Measurements from ENCODE around the gene EPHA7.

Gene EPHA7

GRCh38 chr6:93323630-93324029 is 95.7 kb downstream of the EPHA7 start:
- TF ChIP-seq MAX (IDR thresholded peaks at IDR 0.05; ENCODE audit: low read depth, low read length) (no peak), CTCF (IDR thresholded peaks at IDR 0.05; ENCODE audit: low read depth, low read length) (no peak), MYC (IDR thresholded peaks at IDR 0.05; ENCODE audit: low read depth, low read length) (no peak), POLR2A (IDR thresholded peaks at IDR 0.05; ENCODE audit: extremely low read depth, insufficient read length) (no peak)
- DNase-seq (ENCODE audit: low read depth): no peak
- H3K4me3 ChIP-seq (ENCODE audit: low read depth, low read length): no peak overlapping the region

GRCh38 chr6:93322651-93323050 is 96.7 kb downstream of the EPHA7 start:
- DNase-seq (ENCODE audit: low read depth): no peak
- H3K4me3 ChIP-seq (ENCODE audit: low read depth, low read length): no peak overlapping the region
- TF ChIP-seq POLR2A (IDR thresholded peaks at IDR 0.05; ENCODE audit: extremely low read depth, insufficient read length): no peak
- no peak for TF ChIP-seq MYC (IDR thresholded peaks at IDR 0.05; ENCODE audit: low read depth, low read length)
- TF ChIP-seq CTCF (IDR thresholded peaks at IDR 0.05; ENCODE audit: low read depth, low read length): no peak
- TF ChIP-seq MAX (IDR thresholded peaks at IDR 0.05; ENCODE audit: low read depth, low read length): no peak

- no peak for DNase-seq (ENCODE audit: low read depth)
- TF ChIP-seq MYC (IDR thresholded peaks at IDR 0.05; ENCODE audit: low read depth, low read length) (no peak), CTCF (IDR thresholded peaks at IDR 0.05; ENCODE audit: low read depth, low read length) (no peak), MAX (IDR thresholded peaks at IDR 0.05; ENCODE audit: low read depth, low read length) (no peak), POLR2A (IDR thresholded peaks at IDR 0.05; ENCODE audit: extremely low read depth, insufficient read length) (no peak)
- H3K4me3 ChIP-seq (ENCODE audit: low read depth, low read length): no peak overlapping the region
Observed at GRCh38 chr6:93319304-93319703, 100.1 kb downstream of the EPHA7 start.

GRCh38 chr6:93318121-93318520 is 101.2 kb downstream of the EPHA7 start:
- DNase-seq (ENCODE audit: low read depth): peak; percentile 4
- TF ChIP-seq POLR2A (IDR thresholded peaks at IDR 0.05; ENCODE audit: extremely low read depth, insufficient read length): no peak
- TF ChIP-seq MYC (IDR thresholded peaks at IDR 0.05; ENCODE audit: low read depth, low read length): no peak
- no peak for TF ChIP-seq CTCF (IDR thresholded peaks at IDR 0.05; ENCODE audit: low read depth, low read length)
- no peak for TF ChIP-seq MAX (IDR thresholded peaks at IDR 0.05; ENCODE audit: low read depth, low read length)
- H3K4me3 ChIP-seq (ENCODE audit: low read depth, low read length): no peak overlapping the region

- TF ChIP-seq MAX (IDR thresholded peaks at IDR 0.05; ENCODE audit: low read depth, low read length): no peak
- TF ChIP-seq POLR2A (IDR thresholded peaks at IDR 0.05; ENCODE audit: extremely low read depth, insufficient read length): no peak
- TF ChIP-seq MYC (IDR thresholded peaks at IDR 0.05; ENCODE audit: low read depth, low read length): no peak
- TF ChIP-seq CTCF (IDR thresholded peaks at IDR 0.05; ENCODE audit: low read depth, low read length): no peak
- DNase-seq (ENCODE audit: low read depth): no peak
- H3K4me3 ChIP-seq (ENCODE audit: low read depth, low read length): no peak overlapping the region
Observed at GRCh38 chr6:93317592-93317991, 101.8 kb downstream of the EPHA7 start.

Data from NB4 (cell line).